Loucy (cell line): Measurements from ENCODE around the gene RNF130.

Source experiments
- H2AFZ ChIP-seq: fragments of 200-600 bp; sonication (generic); 2 replicates; pipeline ENCODE4 v1.6.0; 2016; ENCODE audit warnings: antibody characterized with exemption, mild to moderate bottlenecking, low read length, moderate library complexity
- H3F3A ChIP-seq: fragments of 200-600 bp; 2 replicates; pipeline ENCODE4 v1.6.0; 2016; ENCODE audit warnings: antibody characterized with exemption, low read depth, mild to moderate bottlenecking
- H3K27me3 ChIP-seq: fragments of 200-600 bp; sonication (generic); 2 replicates; pipeline ENCODE4 v1.6.1; 2014; ENCODE audit warnings: low read length, mild to moderate bottlenecking; ENCODE audit not compliant: insufficient read depth, poor library complexity, severe bottlenecking
- H3K36me3 ChIP-seq: fragments of 200-600 bp; sonication (generic); 2 replicates; pipeline ENCODE4 v1.6.1; 2016; ENCODE audit warnings: low read length; ENCODE audit not compliant: insufficient read depth
- H3K4me1 ChIP-seq: fragments of 200-600 bp; sonication (generic); 2 replicates; pipeline ENCODE4 v1.5.1; 2014; ENCODE audit warnings: low read length, mild to moderate bottlenecking; ENCODE audit not compliant: insufficient read depth, poor library complexity, severe bottlenecking
- H3K4me2 ChIP-seq: fragments of 200-600 bp; sonication (generic); 2 replicates; pipeline ENCODE4 v1.6.0; 2014; ENCODE audit warnings: antibody characterized with exemption, low read length, low read depth, mild to moderate bottlenecking; ENCODE audit not compliant: poor library complexity, severe bottlenecking
- H3K4me3 ChIP-seq: fragments of 200-600 bp; sonication (generic); 2 replicates; pipeline ENCODE4 v1.5.1; 2014; ENCODE audit warnings: low read length, mild to moderate bottlenecking, mixed read lengths; ENCODE audit not compliant: poor library complexity, severe bottlenecking
- H3K79me2 ChIP-seq: fragments of 200-600 bp; sonication (generic); 2 replicates; pipeline ENCODE4 v1.6.1; 2014; ENCODE audit warnings: low read length; ENCODE audit not compliant: insufficient read depth
- H3K9ac ChIP-seq: fragments of 200-600 bp; sonication (generic); 2 replicates; pipeline ENCODE4 v1.6.0; 2014; ENCODE audit warnings: mild to moderate bottlenecking, low read depth, low read length, moderate library complexity; ENCODE audit not compliant: poor library complexity, severe bottlenecking
- H3K9me2 ChIP-seq: fragments of 200-600 bp; sonication (generic); replicated peaks from 2 replicates; pipeline ENCODE4 v1.6.1; 2016; ENCODE audit warnings: low read depth, low read length, mixed read lengths
- H3K9me3 ChIP-seq: fragments of 200-600 bp; sonication (generic); 2 replicates; pipeline ENCODE4 v1.6.1; 2014; ENCODE audit warnings: mild to moderate bottlenecking, antibody characterized with exemption, low read length, low read depth; ENCODE audit not compliant: insufficient read depth
- H4K20me1 ChIP-seq: fragments of 200-600 bp; sonication (generic); 2 replicates; pipeline ENCODE4 v1.6.0; 2014; ENCODE audit warnings: antibody characterized with exemption, low read length, mild to moderate bottlenecking; ENCODE audit not compliant: insufficient read depth, poor library complexity, severe bottlenecking
- EZH2phosphoT487 ChIP-seq: fragments of 200-600 bp; IDR thresholded peaks from 2 replicates; pipeline ENCODE4 v1.6.1; 2018; ENCODE audit warnings: antibody characterized with exemption, mild to moderate bottlenecking, moderate library complexity, borderline replicate concordance
- TF ChIP-seq, protein P1 (sequence below): fragments of 200-600 bp; sonication (generic); conservative IDR thresholded peaks from 2 replicates; pipeline ENCODE4 v1.5.1; 2014; ENCODE audit warnings: mild to moderate bottlenecking, antibody characterized with exemption, low read length

RNF130 gene

GRCh38 chr5:179909224-179909623, 162.3 kb downstream of the RNF130 start:
- Histone ChIP-seq H3K4me1 (peaks cover 11% of the 10 kb centered on the region), H3K79me2 (peaks cover 28% of the 10 kb centered on the region), H3K9me3 (no peaks in the 10 kb centered on the region), H3K9me2 (no peaks in the 10 kb centered on the region), H3F3A (no peaks in the 10 kb centered on the region), H3K27me3 (no peaks in the 10 kb centered on the region), H3K4me3 (no peak overlapping the region), H3K4me2 (no peak overlapping the region), H3K36me3 (no peaks in the 10 kb centered on the region), H3K9ac (no peak overlapping the region), H2AFZ (no peak overlapping the region), H4K20me1 (no peaks in the 10 kb centered on the region)
- TF ChIP-seq EZH2phosphoT487: no peak
- TF ChIP-seq, protein P1, sequence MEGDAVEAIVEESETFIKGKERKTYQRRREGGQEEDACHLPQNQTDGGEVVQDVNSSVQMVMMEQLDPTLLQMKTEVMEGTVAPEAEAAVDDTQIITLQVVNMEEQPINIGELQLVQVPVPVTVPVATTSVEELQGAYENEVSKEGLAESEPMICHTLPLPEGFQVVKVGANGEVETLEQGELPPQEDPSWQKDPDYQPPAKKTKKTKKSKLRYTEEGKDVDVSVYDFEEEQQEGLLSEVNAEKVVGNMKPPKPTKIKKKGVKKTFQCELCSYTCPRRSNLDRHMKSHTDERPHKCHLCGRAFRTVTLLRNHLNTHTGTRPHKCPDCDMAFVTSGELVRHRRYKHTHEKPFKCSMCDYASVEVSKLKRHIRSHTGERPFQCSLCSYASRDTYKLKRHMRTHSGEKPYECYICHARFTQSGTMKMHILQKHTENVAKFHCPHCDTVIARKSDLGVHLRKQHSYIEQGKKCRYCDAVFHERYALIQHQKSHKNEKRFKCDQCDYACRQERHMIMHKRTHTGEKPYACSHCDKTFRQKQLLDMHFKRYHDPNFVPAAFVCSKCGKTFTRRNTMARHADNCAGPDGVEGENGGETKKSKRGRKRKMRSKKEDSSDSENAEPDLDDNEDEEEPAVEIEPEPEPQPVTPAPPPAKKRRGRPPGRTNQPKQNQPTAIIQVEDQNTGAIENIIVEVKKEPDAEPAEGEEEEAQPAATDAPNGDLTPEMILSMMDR: no peak

- H3K9me2 ChIP-seq: no peaks in the 10 kb centered on the region
- no peaks in the 10 kb centered on the region for H3K36me3 ChIP-seq
- no peak overlapping the region for H2AFZ ChIP-seq
- H3K9me3 ChIP-seq: no peaks in the 10 kb centered on the region
- H3K4me3 ChIP-seq: no peak overlapping the region
- H3K27me3 ChIP-seq: no peaks in the 10 kb centered on the region
- H3K4me1 ChIP-seq: peaks cover 11% of the 10 kb centered on the region
- no peaks in the 10 kb centered on the region for H4K20me1 ChIP-seq
- no peak overlapping the region for H3K9ac ChIP-seq
- peaks cover 28% of the 10 kb centered on the region for H3K79me2 ChIP-seq
- no peak for TF ChIP-seq EZH2phosphoT487
- TF ChIP-seq, protein P1: peak; percentile 19; the same call in 1 of the 2 replicates
- H3F3A ChIP-seq: no peaks in the 10 kb centered on the region
- H3K4me2 ChIP-seq: no peak overlapping the region
Observed at GRCh38 chr5:179908528-179908927, 163.0 kb downstream of the RNF130 start.

DNA sequence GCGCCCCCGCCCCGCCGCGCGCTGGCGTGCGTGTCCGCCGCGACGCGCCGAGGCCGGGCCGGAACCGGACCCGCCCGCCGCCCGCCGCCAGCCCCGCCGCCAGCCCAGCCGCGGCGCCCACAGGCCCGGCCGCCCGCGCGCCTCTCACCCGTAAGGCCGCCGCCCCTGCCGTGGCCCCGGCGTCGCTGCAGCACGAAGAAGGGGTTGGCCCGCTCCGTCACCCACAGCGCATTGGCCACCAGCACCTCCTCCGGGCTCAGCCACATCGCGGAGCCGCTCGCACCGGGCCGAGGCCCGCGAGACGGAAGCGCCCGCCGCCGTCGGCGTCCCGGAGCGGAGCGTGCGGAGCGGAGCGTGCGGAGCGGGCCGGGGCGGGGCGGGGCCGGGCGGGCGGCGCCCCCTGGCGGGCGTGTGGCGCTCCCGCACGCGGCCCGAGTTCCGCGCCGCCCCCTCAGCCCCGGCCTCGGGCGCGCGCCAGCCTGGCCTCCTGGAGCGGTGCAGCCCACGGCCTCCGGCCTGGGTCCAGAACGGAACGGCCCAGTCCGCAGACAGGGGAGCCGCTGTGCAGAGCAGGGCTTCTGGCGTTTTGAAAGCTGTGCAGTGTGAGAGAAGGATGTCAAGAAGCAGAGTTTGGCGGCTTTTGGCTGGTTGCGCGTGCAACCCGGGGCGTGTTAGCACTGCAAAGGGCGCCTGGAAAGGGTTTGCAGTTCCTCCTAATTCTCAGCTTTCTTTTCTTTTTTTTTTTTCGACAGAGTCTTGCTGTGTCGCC, 163.8 kb downstream of the RNF130 start, which contains the start of gene TBC1D9B:
TSS of gene TBC1D9B (minus strand) at position 342 of the 769 bp plus-strand sequence. CDS start at position 266, 76 bp downstream.
- H3K9me3 ChIP-seq: no peaks in the 10 kb centered on the region
- H3K4me2 ChIP-seq: peak within 1 kb of the TSS; percentile 81
- H4K20me1 ChIP-seq: no peaks in the 10 kb centered on the region
- peaks cover 11% of the 10 kb centered on the region for H3K4me1 ChIP-seq
- peak within 1 kb of the TSS; percentile 60 for H2AFZ ChIP-seq
- H3K4me3 ChIP-seq: peak within 1 kb of the TSS; percentile 81
- peaks cover 28% of the 10 kb centered on the region for H3K79me2 ChIP-seq
- H3F3A ChIP-seq: no peaks in the 10 kb centered on the region
- H3K27me3 ChIP-seq: no peaks in the 10 kb centered on the region
- peak within 1 kb of the TSS; percentile 65 for H3K9ac ChIP-seq
- no peaks in the 10 kb centered on the region for H3K36me3 ChIP-seq
- H3K9me2 ChIP-seq: no peaks in the 10 kb centered on the region
- no peak for TF ChIP-seq EZH2phosphoT487
- TF ChIP-seq, protein P1: no peak
